Stromal cell of bone marrow (primary cell): ENCODE measurements around the gene RPL32.
A peak's percentile ranks its signal among the peaks of the same experiment; 100 is the strongest.

Experiments used
- DNase-seq: peaks from one replicate; pipeline ENCODE4 v3.0.0-alpha.2; 2012; ENCODE audit warnings: low read depth

The RPL32 gene

DNA sequence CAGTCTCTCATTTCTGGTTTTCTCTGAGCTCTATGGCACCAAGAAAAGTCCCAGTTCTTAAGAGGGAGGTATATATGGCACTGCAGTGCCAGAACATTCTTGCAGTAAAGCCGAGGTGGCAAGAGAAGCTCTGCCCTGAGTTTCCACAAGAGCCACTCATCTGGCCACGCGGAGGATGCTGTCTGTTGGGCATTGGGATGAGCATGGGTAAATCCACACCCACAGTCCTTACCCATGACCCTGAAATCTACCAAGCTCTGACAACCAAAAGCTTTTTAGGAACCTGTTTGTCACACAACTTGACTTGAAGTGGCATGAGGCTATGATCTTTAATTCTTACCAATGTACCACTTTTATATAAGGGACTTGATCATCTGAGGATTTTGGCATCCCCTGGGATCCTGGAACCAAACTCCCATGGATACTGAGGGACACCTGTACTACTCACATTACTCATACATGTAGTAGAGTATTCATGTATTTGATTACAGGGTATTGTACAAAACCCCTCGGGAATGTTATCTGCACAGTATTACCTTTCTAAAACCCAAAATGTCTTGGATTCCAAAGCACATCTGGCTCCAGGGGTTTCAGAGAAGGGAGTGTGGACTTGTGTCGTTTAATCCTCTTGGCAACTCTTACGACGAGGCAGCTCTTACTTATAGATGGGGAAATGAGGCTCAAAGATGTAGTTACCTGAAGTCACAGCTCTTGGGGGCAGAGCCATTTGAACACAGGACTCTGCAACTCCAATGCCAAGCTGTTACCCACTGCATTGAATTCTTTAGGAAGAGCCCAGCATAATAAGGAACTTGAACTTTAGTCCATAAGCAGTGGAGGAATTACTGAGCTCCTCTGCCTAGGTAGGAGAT, 8.8 kb downstream of the RPL32 start:
- no peak for DNase-seq

- no peak for DNase-seq
These were observed 10.0 kb downstream of the RPL32 start for GRCh38 chr3:12831301-12831866.

GRCh38 chr3:12830785-12831156, 10.6 kb downstream of the RPL32 start:
- DNase-seq = no peak

- DNase-seq = no peak
These were observed 11.2 kb downstream of the RPL32 start for GRCh38 chr3:12829886-12830784.

DNA sequence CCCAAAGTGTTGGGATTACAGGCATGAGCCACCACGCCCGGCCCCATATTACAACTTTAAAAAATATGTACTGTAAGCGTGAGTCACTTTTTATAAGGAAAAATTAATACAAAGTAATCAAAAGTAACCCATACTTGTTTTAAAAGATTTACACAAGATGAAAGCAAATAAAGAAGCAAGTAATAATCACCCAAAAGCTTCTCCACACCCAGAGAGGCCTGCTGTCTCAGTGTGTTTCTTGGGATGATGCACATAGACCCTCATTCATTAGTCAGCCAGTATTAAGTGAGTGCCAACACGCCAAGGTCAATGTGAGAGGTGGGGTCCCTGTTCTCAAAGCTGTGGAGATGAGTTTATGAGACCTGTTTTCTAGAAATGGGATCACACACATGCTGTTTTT, 12.0 kb downstream of the RPL32 start:
- no peak for DNase-seq

DNA sequence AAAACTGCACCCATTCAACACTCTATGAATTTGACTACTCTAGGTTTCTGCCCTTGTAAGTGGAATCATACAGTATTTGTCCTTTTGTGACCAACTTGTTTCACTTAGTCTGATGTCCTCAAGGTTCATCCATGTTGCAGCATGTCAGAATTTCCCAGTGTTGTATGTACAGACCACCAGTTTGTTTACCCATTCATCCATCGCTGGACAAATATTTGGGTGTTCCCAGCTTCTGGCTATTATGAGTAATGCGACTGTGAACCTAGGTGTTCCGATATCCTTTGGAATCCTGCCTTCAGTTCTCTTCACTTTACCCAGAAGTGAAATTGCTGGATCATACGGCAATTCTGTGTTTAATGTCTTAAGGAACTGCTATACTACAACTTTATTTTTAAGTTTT, 12.6 kb downstream of the RPL32 start:
- no peak for DNase-seq

DNA sequence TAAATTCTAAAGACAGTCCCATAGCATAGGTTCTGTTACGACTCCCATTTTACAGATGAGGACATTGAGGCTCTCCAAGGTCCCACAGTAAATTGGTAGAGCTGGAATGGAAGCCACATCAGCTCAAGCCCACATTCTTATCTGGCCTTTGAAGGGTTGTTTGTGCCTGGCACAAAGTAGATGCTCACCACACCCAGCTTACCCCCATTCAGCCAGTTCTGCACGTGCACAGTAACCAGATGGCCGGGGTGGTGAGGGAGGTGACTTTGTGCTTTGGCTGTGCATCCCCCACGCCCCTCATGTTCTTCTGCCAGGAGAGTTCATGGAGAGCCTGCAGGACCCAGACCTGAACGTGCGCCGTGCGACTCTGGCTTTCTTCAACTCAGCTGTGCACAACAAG, 16.2 kb downstream of the RPL32 start:
- DNase-seq = no peak

DNA sequence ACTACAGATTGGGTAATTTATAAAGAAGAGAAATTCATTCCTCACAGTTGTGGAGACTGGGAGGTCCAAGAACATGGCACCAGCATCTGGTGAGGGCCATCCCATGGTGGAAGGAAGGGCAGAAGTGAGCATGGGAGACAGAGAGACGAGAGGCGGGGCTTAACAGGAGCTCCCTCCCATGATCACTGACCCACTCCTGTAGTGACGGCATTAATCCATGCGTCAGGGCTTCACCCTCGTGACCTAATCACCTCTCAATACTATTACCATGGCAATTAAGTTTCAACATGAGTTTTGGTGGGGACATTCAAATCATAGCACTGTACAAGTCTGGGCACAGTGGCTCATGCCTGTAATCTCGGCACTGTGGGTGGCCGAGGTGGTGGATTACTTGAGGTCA, 17.1 kb downstream of the RPL32 start:
- DNase-seq = no peak

- no peak for DNase-seq
These were observed 18.5 kb downstream of the RPL32 start for GRCh38 chr3:12822725-12823373.

DNA sequence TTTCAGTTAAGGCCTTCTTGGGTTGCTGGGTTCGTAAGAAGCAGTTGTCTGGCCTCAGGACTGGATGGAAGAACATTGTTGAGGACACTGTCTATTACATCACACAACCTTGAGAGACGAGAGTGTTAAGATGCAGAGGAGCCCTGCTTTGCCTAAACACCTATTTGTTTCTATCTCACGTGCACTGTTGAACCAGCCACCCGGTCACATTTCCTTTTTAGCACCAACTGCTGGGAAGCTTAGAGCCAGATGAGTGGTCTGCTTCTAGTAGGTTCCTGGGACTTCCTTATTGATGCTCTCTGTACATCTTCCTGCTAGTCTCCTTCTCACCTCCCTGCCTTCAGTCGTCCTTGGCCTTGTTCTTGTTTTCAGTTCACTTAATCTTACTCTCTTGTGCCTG, 22.6 kb downstream of the RPL32 start:
- DNase-seq = no peak

- DNase-seq = no peak
These were observed 23.1 kb downstream of the RPL32 start for GRCh38 chr3:12818273-12818672.

- no peak for DNase-seq
These were observed 24.0 kb downstream of the RPL32 start for GRCh38 chr3:12817343-12817710.

- DNase-seq = no peak
These were observed 24.6 kb downstream of the RPL32 start for GRCh38 chr3:12816521-12817342.

- no peak for DNase-seq
These were observed 25.6 kb downstream of the RPL32 start for GRCh38 chr3:12815719-12816118.

DNA sequence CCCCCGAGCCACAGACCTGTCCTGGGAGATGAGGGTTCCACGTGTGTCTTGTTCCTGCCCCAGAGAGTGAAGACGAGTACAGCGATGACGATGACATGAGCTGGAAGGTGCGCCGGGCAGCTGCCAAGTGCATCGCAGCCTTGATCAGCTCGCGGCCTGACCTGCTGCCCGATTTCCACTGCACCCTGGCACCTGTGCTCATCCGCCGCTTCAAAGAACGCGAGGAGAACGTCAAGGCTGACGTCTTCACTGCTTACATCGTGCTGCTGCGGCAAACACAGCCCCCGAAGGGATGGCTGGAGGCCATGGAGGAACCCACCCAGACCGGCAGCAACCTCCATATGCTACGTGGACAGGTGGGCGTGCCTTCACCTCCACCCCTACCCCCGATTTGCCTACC, 26.3 kb downstream of the RPL32 start:
- no peak for DNase-seq

- DNase-seq = no peak
These were observed 27.4 kb downstream of the RPL32 start for GRCh38 chr3:12813967-12814366.

DNA sequence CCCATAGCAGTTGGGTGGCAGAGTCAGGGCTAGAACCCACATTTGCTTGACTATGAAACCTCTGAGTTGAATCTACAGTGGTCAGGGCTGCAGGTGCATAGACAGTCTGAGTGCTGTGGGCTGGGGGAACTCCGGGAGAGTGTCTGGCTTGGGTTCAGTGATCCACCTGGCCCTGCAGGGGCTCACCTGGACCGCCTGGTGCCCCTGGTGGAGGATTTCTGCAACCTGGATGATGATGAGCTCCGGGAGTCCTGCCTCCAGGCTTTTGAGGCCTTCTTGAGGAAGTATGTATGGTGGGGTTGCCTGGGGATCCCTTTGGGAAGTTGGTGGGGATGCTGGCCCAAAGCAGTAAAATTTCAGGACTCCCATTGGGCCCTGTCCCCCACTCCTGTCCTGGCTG, 28.6 kb downstream of the RPL32 start:
- DNase-seq = no peak

GRCh38 chr3:12810961-12811360, 30.4 kb downstream of the RPL32 start:
- DNase-seq = no peak

DNA sequence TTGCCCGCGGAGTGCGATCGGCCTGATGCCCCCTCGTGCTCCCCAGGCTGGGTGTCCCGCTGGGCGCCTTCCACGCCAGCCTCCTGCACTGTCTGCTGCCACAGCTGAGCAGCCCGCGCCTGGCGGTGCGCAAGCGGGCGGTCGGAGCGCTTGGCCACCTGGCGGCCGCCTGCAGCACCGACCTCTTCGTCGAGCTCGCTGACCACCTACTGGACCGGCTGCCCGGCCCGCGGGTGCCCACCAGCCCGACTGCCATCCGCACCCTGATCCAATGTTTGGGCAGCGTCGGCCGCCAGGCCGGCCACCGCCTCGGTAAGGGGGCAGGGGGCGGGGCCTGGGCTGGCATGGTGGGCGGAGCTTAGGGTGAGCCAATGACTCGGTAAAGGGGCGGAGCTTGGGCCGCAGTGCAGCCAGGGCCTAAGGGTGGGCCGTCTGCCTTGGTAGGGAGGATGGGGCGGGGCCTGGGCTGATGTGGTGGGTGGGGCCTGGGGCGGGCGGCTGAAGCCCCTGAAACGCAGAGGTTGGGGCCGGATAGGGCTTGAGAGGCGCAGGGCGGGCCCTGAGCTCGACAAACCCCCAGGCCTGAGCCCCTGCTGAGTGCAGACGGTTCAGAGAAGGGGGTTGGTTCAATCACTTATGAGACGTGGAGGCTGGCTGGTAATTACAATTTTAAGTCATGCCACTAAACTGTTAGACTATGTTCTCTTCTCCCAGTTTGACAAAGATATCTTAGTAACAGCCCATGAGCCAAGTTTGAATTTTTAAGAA, 31.2 kb downstream of the RPL32 start:
- peak; percentile 77 for DNase-seq

DNA sequence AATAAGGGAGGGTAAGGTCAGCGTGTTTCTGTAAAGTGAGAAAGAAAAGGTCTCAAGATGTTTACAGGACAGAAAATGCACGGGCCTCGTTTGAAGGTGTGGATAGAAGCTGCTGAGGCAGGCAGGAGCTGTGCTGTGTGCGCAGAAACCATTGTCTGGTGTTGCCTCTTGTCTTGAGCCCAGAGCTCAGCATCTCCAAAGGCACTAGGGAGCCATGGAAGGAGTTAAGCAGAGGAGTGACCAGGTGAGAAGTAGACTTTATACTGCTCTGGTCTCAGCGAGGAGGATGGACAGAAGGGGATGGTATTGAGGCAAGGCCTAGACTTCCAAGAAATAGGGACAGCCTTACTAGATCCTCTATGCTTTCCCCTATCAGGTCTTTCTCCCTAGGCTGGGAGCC, 31.9 kb downstream of the RPL32 start:
- DNase-seq = no peak

DNA sequence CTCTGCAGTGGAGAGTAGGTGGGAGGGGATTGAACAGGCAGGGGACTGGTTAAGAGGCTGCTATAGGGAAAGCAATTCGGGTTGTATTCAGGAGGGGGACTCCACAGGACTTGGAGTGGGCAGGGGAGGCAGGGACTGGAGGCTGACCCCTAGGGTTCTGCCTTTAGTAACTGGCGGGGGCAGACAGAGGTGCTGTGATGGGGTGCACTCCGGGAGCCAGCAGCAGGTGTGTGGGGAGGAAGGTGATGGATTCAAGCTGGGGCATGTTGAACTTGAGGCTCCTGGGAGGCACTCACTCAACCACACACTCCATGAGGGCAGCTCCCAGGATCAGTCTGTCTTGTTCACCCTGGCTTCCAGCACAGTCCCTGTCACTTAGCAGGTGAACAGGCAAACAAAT, 32.4 kb downstream of the RPL32 start:
- no peak for DNase-seq
